Astrocyte of the spinal cord (primary cell): ENCODE data around the gene TEPSIN.
A peak's percentile ranks its signal among the peaks of the same experiment; 100 is the strongest.

Experiments used
- DNase-seq: peaks from one replicate; pipeline ENCODE4 v3.0.0; 2011; ENCODE audit warnings: low read depth, low spot score
- H3K4me3 ChIP-seq: 2 replicates; pipeline ENCODE4 v1.5.1; 2011; ENCODE audit warnings: low read depth, mild to moderate bottlenecking, low read length, moderate library complexity
- in situ Hi-C: cut with HindIII; loops from 2 replicates; pipeline ENCODE4 v1.10.0; 2017; ENCODE audit warnings: low sequenced_read_pairs
- TF ChIP-seq, protein P1 (sequence below): IDR thresholded peaks from 2 replicates; pipeline ENCODE4 v1.5.1; 2012; ENCODE audit warnings: low read depth, mild to moderate bottlenecking, low read length, inconsistent platforms

TEPSIN gene

DNA sequence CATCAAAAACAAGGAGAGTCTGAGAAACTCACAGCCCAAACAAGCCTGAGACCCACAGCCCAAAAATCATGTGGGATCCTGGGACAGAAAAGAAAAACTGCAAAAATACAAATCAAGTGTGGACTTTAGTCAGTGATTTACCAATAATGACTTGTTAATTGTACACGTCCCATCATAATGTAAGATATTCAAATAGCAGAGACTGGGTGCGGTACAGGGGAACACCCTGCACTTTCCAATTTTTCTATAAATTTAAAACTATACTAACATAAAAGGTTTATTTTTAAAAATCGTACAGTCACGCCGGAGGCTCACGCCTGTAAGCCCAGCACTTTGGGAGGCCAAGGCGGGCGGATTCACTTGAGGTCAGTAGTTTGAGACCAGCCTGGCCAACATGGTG is 24.9 kb downstream of the TEPSIN start:
- no peak overlapping the region for H3K4me3 ChIP-seq
- TF ChIP-seq, protein P1, sequence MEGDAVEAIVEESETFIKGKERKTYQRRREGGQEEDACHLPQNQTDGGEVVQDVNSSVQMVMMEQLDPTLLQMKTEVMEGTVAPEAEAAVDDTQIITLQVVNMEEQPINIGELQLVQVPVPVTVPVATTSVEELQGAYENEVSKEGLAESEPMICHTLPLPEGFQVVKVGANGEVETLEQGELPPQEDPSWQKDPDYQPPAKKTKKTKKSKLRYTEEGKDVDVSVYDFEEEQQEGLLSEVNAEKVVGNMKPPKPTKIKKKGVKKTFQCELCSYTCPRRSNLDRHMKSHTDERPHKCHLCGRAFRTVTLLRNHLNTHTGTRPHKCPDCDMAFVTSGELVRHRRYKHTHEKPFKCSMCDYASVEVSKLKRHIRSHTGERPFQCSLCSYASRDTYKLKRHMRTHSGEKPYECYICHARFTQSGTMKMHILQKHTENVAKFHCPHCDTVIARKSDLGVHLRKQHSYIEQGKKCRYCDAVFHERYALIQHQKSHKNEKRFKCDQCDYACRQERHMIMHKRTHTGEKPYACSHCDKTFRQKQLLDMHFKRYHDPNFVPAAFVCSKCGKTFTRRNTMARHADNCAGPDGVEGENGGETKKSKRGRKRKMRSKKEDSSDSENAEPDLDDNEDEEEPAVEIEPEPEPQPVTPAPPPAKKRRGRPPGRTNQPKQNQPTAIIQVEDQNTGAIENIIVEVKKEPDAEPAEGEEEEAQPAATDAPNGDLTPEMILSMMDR: no peak
- in situ Hi-C loops: no loop called here
- DNase-seq: no peak

DNA sequence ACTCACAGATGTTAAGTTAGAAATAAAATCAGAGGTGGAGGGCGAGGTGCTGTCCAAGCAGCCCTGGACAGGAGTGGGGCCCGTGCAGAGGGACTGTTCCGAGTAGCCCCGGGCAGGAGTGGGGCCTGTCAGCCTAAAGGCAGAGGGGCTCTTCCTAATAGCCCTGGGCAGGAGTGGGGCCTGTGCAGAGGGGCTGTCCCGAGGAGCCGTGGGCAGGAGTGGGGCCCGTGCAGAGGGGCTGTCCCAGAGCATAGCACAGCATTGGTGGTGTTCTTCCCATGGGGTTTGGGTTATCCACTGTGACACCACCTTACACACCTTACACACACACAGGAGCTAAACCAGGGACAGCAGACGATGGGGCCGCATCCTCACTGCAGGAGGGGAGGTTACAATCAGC is 26.5 kb downstream of the TEPSIN start:
- no peak for DNase-seq
- TF ChIP-seq, protein P1: no peak
- H3K4me3 ChIP-seq: no peak overlapping the region
- in situ Hi-C loops: no loop called here

DNA sequence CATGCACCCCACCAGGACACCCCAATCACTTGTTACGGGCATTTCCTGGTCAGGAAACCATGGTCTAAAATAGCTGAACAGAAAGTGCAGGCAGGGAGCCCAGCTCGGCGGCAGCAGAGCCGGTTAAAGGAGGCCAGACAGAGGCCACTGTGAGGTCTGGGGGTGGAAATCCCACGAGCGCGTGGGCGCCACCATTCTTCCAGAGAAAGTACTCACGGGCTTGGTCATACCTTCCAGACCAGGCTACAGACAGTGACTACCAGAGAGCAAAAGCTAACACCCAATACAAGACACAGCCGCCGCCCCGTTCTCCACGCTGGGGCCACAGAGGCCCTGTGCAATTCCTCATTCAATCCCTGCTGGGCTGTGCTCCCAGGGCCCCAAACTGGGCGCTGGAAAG is 28.0 kb downstream of the TEPSIN start:
- in situ Hi-C loops: no loop called here
- TF ChIP-seq, protein P1: peak; percentile 5

DNA sequence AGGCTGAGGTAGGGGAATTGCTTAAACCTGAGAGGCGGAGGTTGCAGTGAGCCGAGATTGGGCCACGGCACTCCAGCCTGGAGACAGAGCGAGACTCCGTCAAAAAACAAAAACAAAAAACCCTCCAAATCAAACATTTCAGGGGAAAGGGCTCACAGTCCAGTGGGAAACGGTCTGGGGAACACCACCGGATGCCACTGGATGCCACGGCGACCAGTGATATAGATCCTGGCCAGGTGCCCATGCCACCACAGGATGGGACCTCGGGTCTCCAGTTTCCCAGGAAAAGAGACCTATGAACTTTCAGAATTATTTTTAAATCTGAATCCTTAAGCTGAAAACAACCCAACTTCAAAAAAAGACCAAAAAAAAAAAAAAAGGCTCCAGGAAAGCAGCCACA is 28.4 kb downstream of the TEPSIN start:
- in situ Hi-C loops: no loop called here
- no peak for DNase-seq
- H3K4me3 ChIP-seq: no peak overlapping the region
- TF ChIP-seq, protein P1: no peak

More for the DNA sequence above, 28.0 kb downstream of the TEPSIN start:
- no peak overlapping the region for H3K4me3 ChIP-seq
- DNase-seq: peak; percentile 22

DNA sequence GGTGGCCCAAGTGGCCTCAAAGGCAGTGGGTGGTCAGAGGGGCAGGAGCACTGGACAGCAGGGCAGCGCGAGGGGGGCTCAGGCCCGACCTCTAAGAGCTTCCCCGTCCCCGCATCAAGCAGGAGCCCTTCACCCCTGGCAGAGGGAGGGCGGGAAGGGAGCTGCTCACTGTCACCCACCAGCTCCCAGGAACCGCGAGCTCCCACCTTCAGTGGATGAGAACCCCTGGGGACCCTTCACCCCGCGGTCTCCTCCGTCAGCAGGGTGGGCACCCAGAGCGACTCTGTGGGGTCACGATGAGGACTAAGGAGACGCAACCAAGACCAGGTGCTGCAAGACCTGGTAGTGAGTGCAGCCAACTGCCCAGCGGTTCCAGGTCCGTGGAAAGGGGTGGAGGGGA is 29.7 kb downstream of the TEPSIN start:
- no peak overlapping the region for H3K4me3 ChIP-seq
- in situ Hi-C loops: no loop called here

DNA sequence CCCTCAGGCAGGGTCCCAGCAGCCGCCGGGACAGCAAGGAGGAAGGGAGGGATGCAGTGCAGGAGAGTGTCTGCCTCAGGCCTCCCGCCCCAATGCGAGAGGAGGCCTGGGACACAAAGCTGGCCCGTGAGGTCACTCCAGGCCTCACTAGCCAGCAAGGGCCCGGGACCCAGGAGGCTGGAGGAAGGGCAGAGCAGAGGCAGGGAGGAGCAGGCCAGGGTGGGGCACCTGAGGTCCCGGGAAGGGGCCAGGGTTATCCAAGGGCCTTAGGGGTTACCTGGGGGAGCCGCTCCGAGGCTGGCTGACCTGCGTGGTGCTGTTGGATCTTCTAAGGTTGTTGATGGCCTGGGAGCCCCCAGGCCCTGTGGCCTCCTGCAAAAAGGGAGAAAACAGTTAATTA is 30.2 kb downstream of the TEPSIN start:
- H3K4me3 ChIP-seq: no peak overlapping the region
- no peak for DNase-seq
- TF ChIP-seq, protein P1: no peak
- in situ Hi-C loops: no loop called here

More for the DNA sequence above, 29.7 kb downstream of the TEPSIN start:
- TF ChIP-seq, protein P1: no peak
- DNase-seq: no peak
